DOHH2 (cell line): Measurements from ENCODE around the gene YWHAB.

Source experiments
- H3F3A ChIP-seq: fragments of 200-600 bp; sonication (generic), shearing (Covaris generic); 2 replicates; pipeline ENCODE4 v1.6.0; 2016; ENCODE audit warnings: antibody characterized with exemption, mild to moderate bottlenecking; ENCODE audit not compliant: control insufficient read depth, insufficient read depth
- H3K27ac ChIP-seq: fragments of 200-600 bp; sonication (generic); 2 replicates; pipeline ENCODE4 v1.5.1; 2014; ENCODE audit warnings: low read depth, mild to moderate bottlenecking, low read length, moderate library complexity
- H3K27me3 ChIP-seq: fragments of 200-600 bp; sonication (generic); 2 replicates; pipeline ENCODE4 v1.6.1; 2014; ENCODE audit warnings: mild to moderate bottlenecking, low read length, mixed read lengths; ENCODE audit not compliant: control insufficient read depth
- H3K36me3 ChIP-seq: fragments of 200-600 bp; sonication (generic); 2 replicates; pipeline ENCODE4 v1.6.1; 2014; ENCODE audit warnings: mild to moderate bottlenecking, low read length, moderate library complexity, mixed read lengths; ENCODE audit not compliant: control insufficient read depth
- H3K4me1 ChIP-seq: fragments of 200-600 bp; sonication (generic); 2 replicates; pipeline ENCODE4 v1.6.1; 2014; ENCODE audit warnings: mild to moderate bottlenecking, low read length, mixed read lengths; ENCODE audit not compliant: control insufficient read depth
- H3K4me2 ChIP-seq: fragments of 200-600 bp; sonication (generic); 2 replicates; pipeline ENCODE4 v1.6.0; 2014; ENCODE audit warnings: mild to moderate bottlenecking, low read length, moderate library complexity
- H3K4me3 ChIP-seq: fragments of 200-600 bp; sonication (generic); 2 replicates; pipeline ENCODE4 v1.5.1; 2014; ENCODE audit warnings: mild to moderate bottlenecking, low read length, mixed read lengths
- H3K79me2 ChIP-seq: fragments of 200-600 bp; sonication (generic); 2 replicates; pipeline ENCODE4 v1.6.1; 2014; ENCODE audit warnings: mild to moderate bottlenecking, low read length, mixed read lengths; ENCODE audit not compliant: control insufficient read depth
- H3K9me2 ChIP-seq: fragments of 200-600 bp; sonication (generic); replicated peaks from 2 replicates; pipeline ENCODE4 v1.6.1; 2014; ENCODE audit warnings: mild to moderate bottlenecking, low read length, mixed read lengths; ENCODE audit not compliant: control insufficient read depth
- H3K9me3 ChIP-seq: fragments of 200-600 bp; sonication (generic); 2 replicates; pipeline ENCODE4 v1.6.1; 2014; ENCODE audit warnings: antibody characterized with exemption, low read length, mixed read lengths; ENCODE audit not compliant: control insufficient read depth, insufficient read depth
- H4K20me1 ChIP-seq: fragments of 200-600 bp; sonication (generic); 2 replicates; pipeline ENCODE4 v1.6.0; 2014; ENCODE audit warnings: low read depth, mild to moderate bottlenecking, antibody characterized with exemption, low read length, moderate library complexity; ENCODE audit not compliant: control insufficient read depth, insufficient read depth
- EZH2phosphoT487 ChIP-seq: fragments of 200-600 bp; sonication (generic); IDR thresholded peaks from 2 replicates; pipeline ENCODE4 v1.6.1; 2017; ENCODE audit warnings: borderline replicate concordance, mild to moderate bottlenecking, antibody characterized with exemption, low read length, moderate library complexity, mixed read lengths
- TF ChIP-seq, protein P1 (sequence below): fragments of 200-600 bp; sonication (generic); IDR thresholded peaks from one replicate; pipeline ENCODE4 v1.5.1; 2014; ENCODE audit warnings: antibody characterized with exemption, mild to moderate bottlenecking, low read depth, low read length; ENCODE audit not compliant: poor library complexity, severe bottlenecking

Gene YWHAB

DNA sequence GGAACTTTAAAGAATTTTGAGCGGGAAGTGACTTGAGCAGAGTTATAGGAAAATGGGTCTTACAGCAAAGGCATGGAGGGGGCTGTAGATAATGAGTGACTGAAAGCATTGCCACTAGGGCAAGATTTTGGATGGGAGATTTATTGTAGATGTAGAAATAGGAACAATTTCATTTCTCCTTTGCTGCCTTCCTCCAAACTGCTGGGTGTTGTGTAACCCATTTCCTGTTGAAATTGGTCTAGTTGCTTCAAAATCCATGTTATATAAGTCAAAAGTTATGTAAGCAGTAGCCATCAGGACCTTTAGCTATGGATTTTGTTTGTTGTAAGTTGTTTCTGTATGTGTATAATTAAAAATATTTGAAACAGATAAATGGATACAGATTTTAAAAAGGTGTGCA, 11.1 kb downstream of the YWHAB start:
- Histone ChIP-seq H3K27me3 (no peaks in the 10 kb centered on the region), H3K27ac (no peak overlapping the region), H4K20me1 (peaks cover 42% of the 10 kb centered on the region; the same call in 1 of the 2 replicates), H3K79me2 (peaks cover 100% of the 10 kb centered on the region), H3K36me3 (peaks cover 84% of the 10 kb centered on the region), H3F3A (no peaks in the 10 kb centered on the region), H3K4me2 (peak overlapping the region; percentile 31), H3K9me3 (no peaks in the 10 kb centered on the region), H3K4me3 (no peak overlapping the region), H3K9me2 (no peaks in the 10 kb centered on the region), H3K4me1 (peaks cover 69% of the 10 kb centered on the region)
- TF ChIP-seq, protein P1, sequence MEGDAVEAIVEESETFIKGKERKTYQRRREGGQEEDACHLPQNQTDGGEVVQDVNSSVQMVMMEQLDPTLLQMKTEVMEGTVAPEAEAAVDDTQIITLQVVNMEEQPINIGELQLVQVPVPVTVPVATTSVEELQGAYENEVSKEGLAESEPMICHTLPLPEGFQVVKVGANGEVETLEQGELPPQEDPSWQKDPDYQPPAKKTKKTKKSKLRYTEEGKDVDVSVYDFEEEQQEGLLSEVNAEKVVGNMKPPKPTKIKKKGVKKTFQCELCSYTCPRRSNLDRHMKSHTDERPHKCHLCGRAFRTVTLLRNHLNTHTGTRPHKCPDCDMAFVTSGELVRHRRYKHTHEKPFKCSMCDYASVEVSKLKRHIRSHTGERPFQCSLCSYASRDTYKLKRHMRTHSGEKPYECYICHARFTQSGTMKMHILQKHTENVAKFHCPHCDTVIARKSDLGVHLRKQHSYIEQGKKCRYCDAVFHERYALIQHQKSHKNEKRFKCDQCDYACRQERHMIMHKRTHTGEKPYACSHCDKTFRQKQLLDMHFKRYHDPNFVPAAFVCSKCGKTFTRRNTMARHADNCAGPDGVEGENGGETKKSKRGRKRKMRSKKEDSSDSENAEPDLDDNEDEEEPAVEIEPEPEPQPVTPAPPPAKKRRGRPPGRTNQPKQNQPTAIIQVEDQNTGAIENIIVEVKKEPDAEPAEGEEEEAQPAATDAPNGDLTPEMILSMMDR = no peak
- no peak for TF ChIP-seq EZH2phosphoT487

DNA sequence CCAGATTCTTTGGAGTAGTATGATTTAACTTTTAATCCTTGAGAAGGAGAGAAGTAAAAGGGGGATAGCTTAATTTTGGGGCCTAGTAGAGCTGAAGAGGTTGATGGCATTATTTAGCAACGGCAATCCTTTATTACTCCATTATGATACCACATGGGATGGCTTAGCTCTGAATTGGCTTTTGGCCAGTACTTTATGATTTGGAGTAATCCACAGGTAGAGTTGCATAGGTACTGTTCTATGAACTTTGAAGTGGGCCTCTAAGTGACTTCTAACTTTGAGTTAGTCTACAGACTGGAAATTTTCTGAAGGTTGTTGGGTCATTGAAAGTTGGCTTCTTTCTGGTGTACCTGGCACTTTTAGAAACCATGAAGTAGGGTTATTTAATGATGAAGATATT, 11.6 kb downstream of the YWHAB start:
- Histone ChIP-seq H3K27me3 (no peaks in the 10 kb centered on the region), H3K4me1 (peaks cover 64% of the 10 kb centered on the region), H3K9me3 (no peaks in the 10 kb centered on the region), H3K27ac (no peak overlapping the region), H4K20me1 (peaks cover 40% of the 10 kb centered on the region; the same call in 1 of the 2 replicates), H3K4me2 (no peak overlapping the region), H3K79me2 (peaks cover 99% of the 10 kb centered on the region), H3K9me2 (no peaks in the 10 kb centered on the region), H3K36me3 (peaks cover 84% of the 10 kb centered on the region), H3F3A (no peaks in the 10 kb centered on the region), H3K4me3 (no peak overlapping the region)
- TF ChIP-seq, protein P1 = no peak
- no peak for TF ChIP-seq EZH2phosphoT487

DNA sequence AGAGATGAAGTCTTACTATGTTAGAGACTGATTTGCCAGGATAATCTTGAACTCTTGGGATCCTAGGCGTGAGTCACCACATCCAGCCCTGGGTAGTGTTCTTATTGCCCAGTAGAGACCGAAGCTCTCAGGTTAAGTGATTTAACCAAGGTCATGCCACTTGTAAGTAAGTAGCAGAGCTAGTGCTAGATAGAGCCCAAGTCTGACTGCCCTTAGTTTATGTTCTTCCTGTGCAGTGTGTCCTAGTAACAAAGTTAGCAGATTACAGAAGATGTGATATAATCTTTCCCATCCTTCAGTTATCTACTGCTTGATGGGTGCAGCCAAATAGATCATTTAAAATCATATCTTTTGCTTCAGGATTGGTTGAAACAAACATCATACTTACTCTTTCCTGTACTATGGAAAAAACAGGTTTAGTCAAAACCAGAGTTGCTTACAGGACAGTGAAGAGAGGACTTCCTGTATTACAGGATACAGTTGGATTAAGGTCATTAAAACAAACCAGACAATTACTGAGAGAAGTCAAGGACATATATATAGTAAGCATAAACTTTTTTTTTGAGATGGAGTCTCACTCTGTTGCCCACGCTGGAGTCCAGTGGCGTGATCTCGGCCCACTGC, 14.8 kb downstream of the YWHAB start:
- Histone ChIP-seq H3K4me2 (no peak overlapping the region), H3K9me2 (no peaks in the 10 kb centered on the region), H3F3A (peaks cover 11% of the 10 kb centered on the region; the same call in 1 of the 2 replicates), H3K36me3 (peaks cover 89% of the 10 kb centered on the region), H3K27me3 (no peaks in the 10 kb centered on the region), H3K4me1 (peaks cover 43% of the 10 kb centered on the region), H4K20me1 (peaks cover 33% of the 10 kb centered on the region; the same call in 1 of the 2 replicates), H3K27ac (no peak overlapping the region), H3K79me2 (peaks cover 72% of the 10 kb centered on the region), H3K4me3 (no peak overlapping the region), H3K9me3 (no peaks in the 10 kb centered on the region)
- no peak for TF ChIP-seq EZH2phosphoT487
- TF ChIP-seq, protein P1 = no peak
